Epithelial cell of esophagus (primary cell): ENCODE results near the gene ARHGAP9.
"Not testable (repeated sequence)": the region's sequence is repeated elsewhere in the genome, so short reads cannot be mapped to it uniquely, and the experiment has no call there.

Source experiments
- DNase-seq: peaks from one replicate; pipeline ENCODE4 v3.0.0; 2010; ENCODE audit warnings: low read depth
- H3K4me3 ChIP-seq: 2 replicates; pipeline ENCODE4 v1.5.1; 2011; ENCODE audit warnings: mild to moderate bottlenecking, low read length, control low read depth
- CTCF ChIP-seq: IDR thresholded peaks from 2 replicates; pipeline ENCODE4 v1.5.1; 2011; ENCODE audit warnings: low read depth, mild to moderate bottlenecking, low read length, control low read depth, inconsistent platforms; ENCODE audit not compliant: insufficient read depth; ENCODE audit errors: missing control alignments

Gene ARHGAP9

GRCh38 chr12:57497223-57498131, 17.8 kb upstream of the ARHGAP9 start:
- no peak for TF ChIP-seq CTCF
- H3K4me3 ChIP-seq: no peak overlapping the region

DNA sequence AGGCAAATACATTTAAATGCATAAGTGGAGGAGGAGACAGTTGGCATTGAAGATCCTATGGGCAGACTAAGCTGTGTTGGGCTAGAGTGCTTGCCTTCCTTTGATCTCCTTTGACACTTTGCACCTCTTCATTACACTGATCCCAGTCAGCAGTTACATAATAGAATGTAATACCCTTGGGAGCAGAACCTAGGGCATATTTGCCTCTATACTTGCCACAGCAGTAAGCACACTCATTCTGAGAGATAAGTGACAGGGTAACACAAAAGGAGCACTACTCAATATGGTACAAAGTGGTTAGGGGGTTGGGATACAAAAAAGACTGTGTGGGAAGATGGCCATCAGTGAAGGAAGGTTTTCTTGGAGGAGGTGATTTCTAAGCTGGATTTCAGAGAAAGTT, 17.2 kb upstream of the ARHGAP9 start:
- H3K4me3 ChIP-seq: no peak overlapping the region
- TF ChIP-seq CTCF: no peak
- no peak for DNase-seq

More at GRCh38 chr12:57497223-57498131, 17.8 kb upstream of the ARHGAP9 start:
- no peak for DNase-seq

GRCh38 chr12:57495051-57495701, 15.5 kb upstream of the ARHGAP9 start:
- H3K4me3 ChIP-seq: not testable (repeated sequence)

DNA sequence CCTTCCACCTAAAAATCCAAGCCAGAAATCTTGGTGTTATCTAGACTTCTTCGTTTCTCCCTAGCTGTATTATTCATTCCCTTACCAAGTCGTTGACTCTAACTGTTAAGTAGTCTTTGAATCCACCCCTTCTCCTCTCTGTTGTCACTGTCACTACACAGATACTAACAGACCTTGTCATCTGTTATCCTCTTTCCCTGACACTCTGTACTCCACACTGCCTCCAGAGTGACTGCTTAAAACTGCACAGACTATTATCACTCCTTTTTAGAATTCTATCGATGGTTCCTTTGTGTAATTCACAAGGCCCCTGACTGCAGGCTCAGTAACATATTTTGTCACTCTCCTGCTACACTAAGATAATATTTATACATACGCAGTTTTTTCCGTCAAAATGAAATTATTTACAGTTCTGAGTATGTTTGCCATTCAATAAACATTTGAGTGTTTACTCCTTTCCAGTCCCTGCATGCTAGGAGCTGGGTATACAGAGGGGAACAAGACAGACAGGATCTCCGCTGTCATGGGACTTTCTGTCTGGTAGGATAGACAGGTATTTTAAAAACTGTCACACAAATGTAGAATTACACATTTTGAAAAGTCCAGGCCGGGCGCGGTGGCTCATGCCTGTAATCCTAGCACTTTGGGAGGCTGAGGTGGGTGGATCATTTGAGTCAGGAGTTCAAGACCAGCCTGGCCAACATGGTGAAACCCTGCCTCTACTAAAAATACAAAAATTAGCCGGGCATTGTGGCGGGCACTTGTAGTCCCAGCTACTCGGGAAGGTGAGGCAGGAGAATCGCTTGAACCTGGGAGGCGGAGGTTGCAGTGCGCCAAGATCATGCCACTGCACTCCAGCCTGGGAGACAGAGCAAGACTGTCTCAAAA, 12.0 kb upstream of the ARHGAP9 start:
- H3K4me3 ChIP-seq: no peak overlapping the region
- no peak for TF ChIP-seq CTCF
- no peak for DNase-seq

More at GRCh38 chr12:57495051-57495701, 15.5 kb upstream of the ARHGAP9 start:
- not testable (repeated sequence) for DNase-seq

GRCh38 chr12:57490126-57490525, 10.5 kb upstream of the ARHGAP9 start:
- no peak overlapping the region for H3K4me3 ChIP-seq
- no peak for TF ChIP-seq CTCF
- DNase-seq: no peak

GRCh38 chr12:57489157-57489641, 9.5 kb upstream of the ARHGAP9 start:
- H3K4me3 ChIP-seq: peak overlapping the region; percentile 90
- DNase-seq: no peak
- no peak for TF ChIP-seq CTCF
